GM19043 (cell line): ENCODE results near the gene NDUFA7.
"Not testable (repeated sequence)": the region's sequence is repeated elsewhere in the genome, so short reads cannot be mapped to it uniquely, and the experiment has no call there.

Source experiments
- ATAC-seq: cut with Tn5 transposase; IDR thresholded peaks from one replicate; pipeline ENCODE4 v1.9.1; 2021; ENCODE audit warnings: low read depth; ENCODE audit not compliant: unreplicated experiment

The NDUFA7 gene

DNA sequence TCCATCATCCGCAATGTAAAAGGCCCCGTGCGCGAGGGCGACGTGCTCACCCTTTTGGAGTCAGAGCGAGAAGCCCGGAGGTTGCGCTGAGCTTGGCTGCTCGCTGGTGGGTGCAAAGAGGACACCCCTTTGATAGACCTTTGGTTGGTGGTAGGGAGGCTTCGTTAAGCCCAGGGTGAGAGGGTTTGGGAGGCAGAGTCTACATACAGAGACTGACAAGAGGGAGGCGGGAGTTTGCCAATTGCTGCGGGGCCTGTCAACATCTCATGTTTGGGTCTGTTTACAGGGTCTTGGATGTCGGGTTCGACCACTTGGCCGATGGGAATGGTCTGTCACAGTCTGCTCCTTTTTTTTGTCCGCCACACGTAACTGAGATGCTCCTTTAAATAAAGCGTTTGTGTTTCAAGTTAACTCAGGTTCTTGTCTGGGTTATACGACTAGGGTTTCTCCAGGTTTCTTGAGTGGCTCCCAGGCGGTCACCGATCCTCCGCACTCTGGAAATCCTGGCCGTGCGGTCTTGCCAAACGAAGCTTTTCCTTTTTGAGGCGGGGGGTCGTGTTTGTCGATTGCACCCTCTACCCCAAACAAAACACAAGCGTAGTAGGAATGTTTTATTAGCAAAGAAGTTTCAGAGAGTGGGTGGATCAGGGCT, 937 bp upstream of the NDUFA7 start:
- no peak for ATAC-seq

DNA sequence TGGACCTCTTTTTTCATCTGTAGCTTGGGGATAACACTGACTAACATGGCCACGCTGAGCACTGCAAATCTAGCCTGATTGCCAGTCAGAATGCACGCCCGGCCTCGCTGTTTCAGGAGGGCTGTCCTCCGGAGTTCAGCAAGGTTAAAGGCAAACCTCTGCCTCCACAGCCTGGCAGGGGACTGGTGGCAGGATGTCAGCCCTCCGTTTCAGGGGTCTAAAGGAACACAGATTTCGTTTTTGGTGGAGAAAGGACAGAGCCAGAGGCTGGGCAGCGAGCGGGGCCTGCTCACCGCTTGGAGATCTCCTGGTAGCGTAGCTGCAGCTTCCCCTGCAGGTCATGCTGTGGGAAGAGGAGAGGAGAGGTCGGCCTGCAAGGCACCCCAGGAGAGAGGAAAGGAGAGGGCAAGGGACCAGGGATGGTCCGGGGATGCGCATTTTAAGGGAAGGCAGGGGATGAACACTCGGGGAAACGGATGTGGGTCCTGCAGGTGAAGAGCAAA, 560 bp downstream of the NDUFA7 start:
- no peak for ATAC-seq

DNA sequence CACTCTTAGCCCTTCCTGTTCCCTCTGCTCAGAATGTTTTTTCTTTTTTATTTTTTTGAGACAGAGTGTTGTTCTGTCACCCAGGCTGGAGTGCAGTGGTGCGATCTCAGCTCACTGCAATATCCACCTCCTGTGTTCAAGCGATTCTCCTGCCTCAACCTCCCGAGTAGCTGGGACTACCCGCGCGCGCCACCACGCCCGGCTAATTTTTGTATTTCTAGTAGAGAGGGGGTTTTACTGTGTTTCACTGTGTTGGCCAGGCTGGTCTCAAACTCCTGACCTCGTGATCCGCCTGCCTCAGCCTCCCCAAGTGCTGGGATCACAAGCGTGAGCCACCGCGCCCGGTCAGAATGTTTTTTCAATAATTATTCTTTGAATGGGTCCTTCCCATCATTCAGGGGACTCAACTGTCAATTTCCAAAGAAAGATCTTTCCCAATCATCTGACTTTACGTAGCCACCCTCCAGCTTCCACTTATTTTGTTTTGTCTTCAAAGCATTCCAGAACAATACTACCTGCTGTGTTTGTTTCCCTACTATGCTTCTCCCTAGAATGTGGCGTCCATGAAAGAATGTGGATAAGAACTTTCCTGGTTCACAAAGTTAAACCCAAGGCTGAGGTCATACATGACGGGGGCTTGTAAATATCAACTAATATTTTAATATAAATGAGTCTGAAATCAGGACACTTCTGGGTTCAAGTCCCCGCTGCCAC, 1.2 kb downstream of the NDUFA7 start:
- ATAC-seq = no peak

DNA sequence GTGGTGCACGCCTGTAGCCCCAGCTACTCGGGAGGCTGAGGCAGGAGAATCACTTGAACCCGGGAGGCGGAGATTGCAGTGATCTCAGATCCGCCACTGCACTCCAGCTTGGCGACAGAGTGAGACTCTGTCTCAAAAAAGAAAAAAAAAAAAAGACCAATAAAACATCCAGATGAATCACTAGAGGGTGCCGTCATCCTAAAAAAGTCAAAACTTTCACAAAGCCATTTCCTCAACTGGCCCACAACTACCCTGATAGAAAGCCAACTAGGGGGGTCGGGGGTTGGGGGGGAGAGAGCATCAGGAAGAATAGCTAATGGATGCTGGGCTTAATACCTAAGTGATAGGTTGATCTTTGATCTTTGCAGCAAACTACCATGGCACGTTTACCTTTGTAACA, 2.3 kb downstream of the NDUFA7 start:
- not testable (repeated sequence) for ATAC-seq

DNA sequence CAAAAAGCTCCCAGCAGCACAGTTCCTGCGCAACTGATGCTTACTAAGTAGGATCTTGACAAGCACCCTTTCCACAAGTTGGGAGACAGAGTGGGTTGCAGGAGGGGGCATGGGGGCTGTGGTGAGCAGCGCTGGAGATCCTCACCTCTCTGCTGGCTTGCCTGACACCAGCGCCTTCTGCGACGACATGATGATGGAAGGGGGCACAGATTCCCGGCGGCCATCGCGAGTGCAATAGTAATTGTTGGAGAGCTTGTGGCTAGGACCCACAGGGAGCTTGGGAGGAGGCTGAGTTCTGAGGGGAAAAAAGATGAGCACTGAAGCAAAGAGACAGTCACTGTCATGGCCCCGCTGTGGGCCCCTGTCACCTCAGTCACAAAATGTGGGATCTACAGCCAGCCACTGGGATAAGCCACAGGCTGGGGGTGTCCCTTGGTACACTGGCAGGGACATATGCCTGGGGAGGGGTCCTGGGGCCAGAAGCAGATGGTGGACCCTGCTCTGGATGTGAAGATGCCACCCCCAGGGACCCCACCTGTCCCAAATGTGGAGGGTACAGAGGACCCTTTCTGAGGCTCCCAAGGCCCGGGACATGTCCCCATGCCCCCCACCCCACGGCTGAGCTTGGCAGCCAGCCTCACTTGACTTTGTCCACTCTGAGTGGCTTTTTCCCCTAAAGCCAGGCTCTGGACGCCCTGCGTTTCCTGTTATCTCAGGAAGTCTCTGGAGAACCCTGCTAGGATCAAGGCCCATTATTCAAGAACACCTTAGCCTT, 4.6 kb downstream of the NDUFA7 start:
- ATAC-seq = no peak

DNA sequence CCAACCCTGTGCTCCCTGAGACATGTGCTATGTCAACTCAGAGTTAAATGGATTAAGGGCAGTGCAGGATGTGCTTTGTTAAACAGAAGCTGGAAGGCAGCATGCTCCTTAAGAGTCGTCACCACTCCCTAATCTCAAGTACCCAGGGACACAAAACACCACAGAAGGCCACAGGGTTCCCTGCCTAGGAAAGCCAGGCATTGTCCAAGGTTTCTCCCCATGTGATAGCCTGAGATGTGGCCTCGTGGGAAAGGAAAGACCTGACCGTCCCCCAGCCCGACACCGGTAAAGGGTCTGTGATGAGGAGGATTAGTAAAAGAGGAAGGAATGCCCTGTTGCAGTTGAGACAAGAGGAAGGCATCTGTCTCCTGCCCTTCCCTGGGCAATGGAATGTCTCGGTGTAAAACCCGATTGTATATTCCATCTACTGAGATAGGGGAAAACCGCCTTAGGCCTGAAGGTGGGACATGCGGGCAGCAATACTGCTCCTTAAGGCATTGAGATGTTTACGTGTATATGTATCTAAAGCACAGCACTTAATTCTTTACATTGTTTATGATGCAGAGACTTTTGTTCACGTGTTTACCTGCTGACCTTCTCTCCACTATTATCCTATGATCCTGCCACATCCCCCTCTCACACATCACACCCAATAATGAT, 6.1 kb downstream of the NDUFA7 start:
- ATAC-seq = not testable (repeated sequence)

DNA sequence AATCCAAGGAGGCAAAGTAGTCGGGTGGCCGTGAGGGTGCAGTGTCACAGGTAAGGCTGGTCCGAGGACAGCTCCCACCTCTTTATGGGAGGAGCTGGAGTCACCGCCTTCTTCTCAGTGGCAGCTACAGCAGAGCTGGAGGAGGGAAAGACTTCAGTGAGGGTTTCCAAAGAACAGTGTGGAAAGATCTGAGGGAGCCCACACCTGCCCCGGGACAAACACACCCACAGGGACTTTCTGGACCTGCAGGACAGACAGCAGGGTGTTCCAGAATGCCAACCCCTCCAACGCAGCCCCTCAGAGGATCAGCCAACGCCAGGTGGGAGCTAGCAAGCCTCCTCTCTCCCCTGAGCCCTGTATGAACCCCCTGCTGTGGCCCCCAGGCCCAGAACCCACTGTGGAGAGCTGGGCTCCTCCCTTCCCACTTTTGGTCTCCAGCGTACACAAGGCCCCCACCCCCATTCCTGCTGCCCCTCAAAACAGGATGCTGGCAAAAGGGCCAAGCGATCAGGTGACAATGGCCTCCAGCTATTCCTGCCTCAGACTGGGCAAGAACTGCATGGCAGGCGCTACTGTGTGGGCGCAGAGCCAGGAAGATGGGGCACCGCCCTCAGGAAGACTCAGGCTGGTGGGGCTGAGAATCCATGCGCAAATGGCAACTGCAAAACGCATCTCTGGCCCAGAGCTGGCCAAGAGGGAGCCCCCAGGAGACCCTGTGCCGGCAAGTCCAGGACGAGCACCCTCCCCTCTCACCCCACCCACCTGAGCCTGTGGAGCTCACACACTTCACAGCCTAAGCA, 9.5 kb downstream of the NDUFA7 start:
- ATAC-seq = no peak

DNA sequence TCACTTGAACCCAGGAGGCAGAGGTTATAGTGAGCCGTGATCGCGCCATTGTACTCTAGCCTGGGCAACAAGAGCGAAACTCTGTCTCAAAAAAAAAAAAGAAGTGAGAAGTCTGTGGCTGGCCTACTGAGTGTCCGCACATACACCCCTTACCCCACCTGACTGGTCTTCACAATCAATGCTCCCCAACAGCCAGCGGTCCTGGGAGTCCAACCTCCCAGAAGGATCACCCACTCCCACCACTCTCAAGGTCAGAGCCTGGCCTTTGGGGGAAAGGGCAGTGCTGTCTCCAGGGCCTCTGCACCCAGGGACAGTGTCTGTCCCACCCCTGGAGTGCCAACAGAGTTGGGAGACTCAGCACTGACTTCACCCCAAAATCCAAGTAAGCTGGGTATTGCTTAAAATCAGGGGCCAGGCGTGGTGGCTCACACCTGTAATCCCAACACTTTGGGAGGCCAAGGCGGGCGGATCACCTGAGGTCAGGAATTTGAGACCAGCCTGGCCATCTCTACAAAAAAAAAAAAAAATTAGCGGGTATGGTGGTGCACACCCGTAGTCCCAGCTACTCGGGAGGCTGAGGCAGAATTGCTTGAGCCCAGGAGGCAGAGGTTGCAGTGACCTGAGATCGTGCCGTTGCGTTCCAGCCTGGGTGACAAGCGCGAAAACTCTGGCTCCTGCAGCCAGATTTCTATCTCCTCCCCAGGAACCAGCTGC, 10.7 kb downstream of the NDUFA7 start:
- no peak for ATAC-seq

DNA sequence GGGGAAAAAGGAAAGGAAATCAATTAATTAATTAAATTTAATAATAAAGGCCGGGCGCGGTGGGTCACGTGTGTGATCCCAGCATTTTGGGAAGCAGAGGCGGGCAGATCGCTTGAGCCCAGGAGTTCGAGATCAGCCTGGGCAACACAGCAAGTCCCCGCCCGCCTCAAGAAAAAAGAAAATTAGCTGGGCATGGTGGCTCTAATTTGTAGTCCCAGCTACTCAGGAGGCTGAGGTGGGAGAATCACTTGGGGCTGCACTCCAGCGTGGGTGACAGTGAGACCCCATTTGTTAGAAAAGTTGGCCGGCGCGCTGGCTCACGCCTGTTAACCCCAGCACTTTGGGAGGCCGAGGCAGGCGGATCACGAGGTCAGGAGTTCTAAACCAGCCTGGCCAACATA, 12.3 kb downstream of the NDUFA7 start:
- no peak for ATAC-seq

DNA sequence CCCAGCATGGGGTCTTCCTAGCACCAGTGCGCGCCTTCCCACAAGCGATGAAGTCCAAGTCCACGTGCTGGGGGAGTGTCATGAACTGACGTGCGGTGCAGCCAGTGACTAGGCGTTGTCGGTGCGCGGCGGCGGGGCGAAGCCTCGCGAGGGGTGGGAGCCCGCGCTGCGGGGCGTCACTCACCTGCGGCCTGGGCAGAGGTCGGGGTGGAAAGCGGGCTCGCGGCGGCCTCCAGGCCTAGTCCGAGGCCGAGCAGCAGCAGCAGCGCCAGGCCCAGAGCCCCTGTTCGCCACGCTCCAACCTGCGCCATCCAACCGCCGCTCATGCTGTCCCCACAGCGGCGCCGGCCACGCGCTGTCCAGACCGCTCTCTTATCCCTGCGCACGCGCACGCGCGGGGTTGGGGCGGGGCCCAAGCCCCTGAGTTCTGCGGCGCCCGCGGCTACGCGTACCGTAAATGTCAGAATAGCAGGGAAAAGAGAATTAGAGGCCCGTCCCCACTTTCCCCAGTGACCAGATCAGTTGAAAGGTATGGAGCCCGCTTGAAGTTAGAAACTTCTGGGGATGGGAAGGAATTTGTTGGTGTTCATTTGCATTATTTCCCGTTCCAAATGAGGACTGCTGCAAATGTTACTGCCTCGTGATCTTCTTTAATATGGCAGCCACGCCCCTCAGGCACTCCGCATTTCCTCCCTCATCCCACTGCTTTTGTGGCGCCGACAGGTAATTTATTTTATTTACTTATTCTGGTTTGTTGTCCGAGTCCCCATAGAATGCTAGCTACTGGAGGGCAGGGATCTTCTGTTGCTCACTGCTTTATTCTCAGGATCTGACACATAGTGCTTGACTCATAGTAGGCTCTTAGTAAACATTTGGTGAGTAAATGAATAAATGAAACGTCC, 13.0 kb downstream of the NDUFA7 start, which contains the start of gene CD320:
CD320 (minus strand) TSS at position 394 of the 902 bp plus-strand sequence; CDS start at position 326, 68 bp downstream.
- peak; percentile 82 for ATAC-seq

DNA sequence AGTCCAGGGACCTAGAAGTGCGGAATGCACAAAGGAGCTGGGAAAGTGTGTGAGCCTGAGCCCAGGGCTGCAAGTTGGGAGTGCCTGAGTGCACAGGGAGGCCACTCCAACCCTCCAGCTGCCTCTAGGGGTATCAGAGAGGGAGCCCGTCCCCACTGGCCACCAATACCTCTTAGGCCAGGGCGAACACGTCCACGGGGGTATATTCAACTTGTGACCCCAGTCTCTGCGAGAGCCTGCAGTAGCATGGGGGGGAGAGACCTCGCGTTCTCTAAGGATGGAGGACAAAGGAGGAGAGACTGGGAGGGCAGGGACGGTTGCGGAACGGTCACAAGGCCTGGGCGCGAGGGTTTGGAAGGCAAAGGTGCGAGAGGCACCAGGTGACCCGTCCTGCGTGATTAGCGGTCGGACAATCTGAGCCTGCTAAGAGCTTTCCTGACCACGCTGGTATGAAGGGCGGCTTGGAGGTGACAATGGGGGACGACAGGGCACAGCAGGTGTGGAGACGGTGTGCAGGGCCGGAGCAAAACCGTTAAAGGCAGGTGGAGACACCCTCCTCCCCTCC, 13.7 kb downstream of the NDUFA7 start:
- no peak for ATAC-seq

DNA sequence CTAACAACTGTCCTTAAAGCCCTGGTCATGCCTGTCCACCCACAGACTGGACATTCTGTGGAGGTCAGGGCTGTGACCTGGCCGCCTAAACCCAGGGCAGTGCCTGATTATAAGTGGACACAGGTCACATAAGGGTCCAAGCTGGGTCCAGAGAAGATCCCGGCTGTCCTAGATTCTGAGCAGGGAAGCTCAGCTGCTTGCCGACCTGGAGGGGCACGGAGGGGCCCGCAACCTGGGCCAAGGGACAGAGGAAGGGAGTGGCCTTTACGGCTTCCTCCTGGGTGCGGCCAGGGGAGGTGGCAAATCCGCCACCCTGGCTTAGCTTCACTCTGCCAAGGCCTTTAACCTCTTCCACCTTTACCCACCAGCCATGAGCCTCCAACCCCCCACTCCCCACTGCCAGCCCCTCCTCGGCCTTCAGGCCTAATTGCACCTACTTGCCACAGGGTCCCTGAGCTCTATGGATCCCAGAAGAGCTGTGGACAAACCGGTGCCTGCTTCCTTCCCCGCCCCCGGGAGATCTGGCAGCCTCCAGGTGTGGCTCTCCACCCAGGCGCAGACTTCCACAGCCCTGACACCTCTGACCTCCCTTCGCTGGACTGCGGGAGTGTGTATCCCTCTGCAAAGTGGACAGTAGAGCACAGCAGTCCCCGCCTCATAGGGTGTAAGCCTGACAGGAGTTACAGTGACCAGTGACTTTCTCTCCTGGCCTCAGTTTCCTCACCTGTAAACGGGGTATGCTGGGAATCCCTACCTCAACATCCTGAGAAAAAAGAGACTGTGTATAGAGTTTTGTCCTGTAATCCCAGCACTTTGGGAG, 14.7 kb downstream of the NDUFA7 start:
- ATAC-seq = no peak

DNA sequence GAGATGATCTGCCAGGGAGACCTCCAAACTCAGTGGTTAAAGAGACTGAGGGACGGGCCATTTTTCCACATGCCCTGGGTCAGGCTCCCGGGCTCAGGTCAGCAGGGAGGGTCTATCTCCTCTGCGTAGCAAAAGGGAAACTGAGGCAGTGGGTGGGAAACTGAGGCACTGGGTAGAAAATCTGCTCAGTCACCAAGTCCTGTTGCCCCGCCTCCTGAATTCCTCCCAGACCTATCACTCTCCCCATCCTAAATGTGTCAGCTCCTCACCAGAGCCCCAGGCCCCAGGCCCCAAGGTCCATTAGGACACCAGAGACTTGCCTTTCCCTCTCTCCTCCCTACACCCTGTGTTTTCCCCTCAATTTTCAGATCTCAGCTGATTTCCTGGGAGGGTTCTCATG, 15.4 kb downstream of the NDUFA7 start:
- ATAC-seq = no peak

DNA sequence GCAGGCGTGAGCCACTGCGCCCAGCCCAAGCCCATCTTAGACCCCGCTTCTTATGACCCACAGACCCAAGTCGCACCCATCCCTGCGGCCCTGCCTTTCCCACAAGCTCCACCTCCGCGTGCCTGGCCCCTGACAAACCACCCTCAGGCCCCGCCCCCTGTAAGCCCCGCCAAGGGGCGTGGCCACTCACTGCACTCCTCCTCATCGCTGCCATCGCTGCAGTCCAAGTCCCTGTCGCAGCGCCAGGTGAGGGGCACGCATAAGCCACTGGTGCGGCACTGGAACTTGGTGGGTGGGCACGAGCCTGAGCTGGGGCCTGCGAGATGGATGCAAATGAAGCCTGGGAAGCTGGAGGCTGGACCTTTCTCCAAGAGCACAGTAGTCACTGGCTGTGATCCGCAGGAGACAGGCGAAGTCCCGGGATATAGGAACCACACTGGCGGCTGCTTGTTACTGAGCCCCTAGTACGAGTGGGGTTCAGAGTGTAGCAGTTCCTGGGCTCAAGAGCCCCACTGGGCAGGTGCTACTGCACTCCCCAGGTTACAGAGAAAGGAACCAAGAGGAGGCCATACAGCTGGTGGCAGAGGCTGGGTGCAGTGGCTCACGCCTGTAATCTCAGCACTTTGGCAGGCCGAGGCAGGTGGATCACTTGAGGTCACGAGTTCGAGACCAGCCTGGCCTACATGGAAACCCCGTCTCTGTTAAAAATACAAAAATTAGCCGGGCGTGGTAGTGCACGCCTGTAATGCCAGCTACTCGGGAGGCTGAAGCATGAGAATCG, 16.1 kb downstream of the NDUFA7 start:
- ATAC-seq = no peak

DNA sequence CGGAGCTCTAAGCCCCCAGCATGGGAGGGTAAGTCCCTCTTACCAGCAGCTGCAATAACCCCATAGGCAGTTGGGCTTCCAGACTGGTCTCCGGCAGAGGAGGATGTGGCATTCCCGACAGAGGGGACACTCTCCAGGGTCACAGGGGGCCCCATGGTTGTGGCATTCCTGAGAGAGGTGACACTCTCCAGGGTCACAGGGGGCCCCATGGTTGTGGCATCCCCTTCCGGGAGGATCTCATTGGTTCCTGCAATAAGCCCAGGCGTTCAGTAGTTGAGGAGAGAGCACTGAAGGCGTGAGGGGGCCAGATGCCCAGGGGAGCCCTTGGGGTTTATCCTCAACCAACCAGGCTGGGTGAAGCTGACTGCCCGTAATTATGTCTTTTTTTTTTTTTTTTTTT, 18.4 kb downstream of the NDUFA7 start:
- ATAC-seq = no peak

DNA sequence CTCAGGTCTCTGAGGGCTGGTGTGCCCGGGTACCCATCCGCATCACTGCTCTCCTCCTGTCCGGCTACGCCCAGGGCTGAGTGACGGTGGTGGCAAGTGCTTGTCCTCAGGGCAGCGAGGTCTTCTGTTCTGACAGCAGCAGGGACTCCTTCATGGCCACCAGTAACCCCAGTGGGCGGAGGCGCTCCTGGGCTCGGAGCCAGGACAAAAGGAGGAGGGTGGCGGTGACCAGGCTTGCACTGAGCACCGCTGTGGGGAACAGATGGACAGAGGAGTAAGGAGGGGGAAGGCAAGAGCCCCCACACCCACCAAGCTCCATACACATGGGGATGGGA, 18.9 kb downstream of the NDUFA7 start:
- ATAC-seq = no peak

DNA sequence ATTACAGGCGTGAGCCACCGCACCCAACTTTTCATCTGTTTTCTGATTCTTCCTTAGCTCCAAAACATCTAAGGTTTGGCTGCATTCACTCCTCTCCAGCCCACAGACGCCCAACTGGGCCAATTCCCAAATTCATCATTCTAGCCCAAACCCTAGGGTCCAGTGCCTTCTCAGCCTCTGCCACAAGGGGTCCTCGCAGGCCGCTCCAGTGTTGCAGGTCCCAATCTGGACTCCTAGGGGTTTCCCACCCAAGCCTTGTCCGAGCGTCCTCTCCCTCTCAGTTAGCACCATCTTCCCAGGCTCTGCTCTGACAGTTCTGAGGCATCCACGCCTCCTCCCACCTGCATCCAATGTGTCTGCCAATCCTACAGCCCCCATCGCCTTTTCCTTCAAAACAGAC, 29.8 kb downstream of the NDUFA7 start:
- not testable (repeated sequence) for ATAC-seq
